ENCODE measurements around the gene CAPS.

Gene CAPS

DNA sequence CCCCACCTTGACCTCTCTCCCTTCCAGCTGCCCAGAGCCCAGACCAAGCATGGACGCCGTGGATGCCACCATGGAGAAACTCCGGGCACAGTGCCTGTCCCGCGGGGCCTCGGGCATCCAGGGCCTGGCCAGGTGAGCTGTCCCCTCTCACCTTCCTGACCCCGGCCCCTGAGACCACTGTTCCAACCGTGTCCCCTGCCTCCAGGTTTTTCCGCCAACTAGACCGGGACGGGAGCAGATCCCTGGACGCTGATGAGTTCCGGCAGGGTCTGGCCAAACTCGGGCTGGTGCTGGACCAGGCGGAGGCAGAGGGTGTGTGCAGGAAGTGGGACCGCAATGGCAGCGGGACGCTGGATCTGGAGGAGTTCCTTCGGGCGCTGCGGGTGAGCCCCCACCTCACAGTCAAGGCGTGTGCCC, 312 bp downstream of the CAPS start:
- no peak for FAIRE-seq

DNA sequence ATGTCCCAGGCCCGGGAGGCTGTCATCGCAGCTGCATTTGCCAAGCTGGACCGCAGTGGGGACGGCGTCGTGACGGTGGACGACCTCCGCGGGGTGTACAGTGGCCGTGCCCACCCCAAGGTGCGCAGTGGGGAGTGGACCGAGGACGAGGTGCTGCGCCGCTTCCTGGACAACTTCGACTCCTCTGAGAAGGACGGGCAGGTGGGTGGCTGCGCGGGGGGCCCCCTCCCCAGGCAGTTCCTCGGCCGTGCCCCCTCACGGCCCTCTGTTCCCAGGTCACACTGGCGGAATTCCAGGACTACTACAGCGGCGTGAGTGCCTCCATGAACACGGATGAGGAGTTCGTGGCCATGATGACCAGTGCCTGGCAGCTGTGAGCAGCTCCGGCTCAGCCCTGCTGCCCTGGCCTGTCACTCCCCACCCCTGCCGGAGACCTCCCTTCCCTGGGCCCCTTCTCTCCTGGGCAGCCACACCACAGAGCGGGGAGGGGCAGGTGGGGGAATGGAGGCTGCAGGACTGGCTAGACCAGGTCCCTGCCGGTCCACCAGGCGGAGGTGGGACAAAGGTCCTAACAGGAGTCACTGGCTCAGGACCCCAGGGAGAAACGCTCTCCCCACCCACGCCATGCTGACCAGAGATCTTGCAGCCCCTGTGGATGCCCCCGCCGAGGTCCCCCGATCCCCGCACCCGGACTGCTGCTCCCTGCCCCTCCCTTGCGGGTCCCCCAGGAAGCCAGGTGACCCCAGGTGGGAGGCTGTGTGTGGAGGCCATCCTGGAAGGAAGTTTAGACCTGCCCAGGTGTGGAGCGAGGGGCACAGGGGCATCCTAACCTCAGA, 1.1 kb downstream of the CAPS start:
- no peak for FAIRE-seq

DNA sequence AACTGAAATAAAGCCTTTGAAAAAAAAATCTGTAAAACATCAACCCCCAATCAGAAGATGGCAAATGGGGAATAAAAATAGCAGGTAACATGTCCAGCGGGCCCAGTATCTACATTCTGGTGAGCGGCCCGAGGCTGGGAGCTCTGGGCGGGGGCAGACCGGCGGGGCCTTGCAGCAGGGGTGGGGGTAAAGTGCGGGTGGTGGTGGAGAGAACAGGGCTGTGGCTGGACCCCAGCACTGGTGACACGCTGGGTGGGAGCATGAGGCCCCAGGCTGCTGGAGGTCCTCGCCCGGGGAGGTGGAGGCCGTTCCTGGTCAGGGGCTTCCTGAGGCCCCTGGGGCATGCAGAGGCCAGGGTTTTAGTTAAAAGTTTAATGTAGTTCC, 1.7 kb downstream of the CAPS start:
- no peak for FAIRE-seq

DNA sequence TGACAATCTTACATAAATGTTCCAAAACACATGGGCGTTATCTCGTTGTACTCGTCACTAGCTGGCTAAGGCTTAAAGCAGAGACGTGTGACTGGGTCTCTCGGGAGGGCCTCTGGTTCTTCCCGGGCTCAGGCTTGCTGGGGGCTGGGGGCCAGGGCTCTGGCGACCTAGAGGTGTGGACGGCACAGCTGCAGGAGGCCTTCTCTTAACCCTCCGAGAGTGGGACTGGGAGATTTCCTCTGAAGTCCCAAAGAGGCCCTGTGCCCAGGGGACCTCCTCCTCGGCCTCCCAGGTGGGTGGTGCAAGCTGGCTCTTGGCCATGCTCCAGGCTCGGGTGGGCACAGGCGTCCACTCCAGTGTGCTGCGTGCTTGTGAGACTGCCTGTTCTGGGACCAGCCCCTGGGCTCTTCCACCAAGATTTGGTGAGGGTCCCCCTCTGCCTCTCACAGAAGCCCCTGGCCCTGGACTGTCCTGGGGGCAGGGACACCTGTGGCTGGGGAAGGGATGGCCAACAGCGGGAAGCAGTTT, 2.2 kb downstream of the CAPS start:
- FAIRE-seq: no peak

DNA sequence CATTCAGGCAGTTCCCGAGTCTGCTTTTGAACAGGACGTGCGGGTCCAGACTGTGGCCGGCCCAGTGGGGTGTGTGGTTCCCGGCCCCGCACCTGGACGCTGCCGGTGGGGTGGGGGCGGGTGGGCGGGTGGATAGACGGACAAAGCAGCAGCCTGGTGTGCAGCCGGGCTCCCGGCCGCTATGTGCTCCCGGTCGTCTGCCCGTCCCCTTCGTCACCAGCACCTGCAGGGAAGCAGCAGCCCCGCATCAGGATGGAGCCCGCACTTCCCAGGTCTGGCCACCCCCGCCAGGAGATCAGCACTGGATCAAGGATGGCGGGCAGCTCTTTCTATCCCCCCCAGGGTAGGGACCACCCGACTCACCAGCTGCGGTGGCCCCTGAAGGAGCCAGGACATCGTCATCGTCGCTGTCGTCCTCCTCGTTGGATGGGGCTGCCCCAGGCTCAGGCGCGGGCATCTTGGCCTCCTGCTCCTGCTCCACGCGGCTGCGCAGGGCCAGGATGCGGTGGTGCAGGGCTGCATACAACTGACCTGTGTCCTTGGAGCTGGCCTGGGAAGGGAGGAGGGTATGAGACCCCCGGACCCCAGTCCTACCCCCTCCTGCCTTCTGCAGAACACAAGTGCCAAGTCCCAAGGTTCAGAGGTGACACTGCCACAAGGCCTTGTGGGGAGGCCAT, 3.5 kb downstream of the CAPS start:
- no peak for FAIRE-seq

DNA sequence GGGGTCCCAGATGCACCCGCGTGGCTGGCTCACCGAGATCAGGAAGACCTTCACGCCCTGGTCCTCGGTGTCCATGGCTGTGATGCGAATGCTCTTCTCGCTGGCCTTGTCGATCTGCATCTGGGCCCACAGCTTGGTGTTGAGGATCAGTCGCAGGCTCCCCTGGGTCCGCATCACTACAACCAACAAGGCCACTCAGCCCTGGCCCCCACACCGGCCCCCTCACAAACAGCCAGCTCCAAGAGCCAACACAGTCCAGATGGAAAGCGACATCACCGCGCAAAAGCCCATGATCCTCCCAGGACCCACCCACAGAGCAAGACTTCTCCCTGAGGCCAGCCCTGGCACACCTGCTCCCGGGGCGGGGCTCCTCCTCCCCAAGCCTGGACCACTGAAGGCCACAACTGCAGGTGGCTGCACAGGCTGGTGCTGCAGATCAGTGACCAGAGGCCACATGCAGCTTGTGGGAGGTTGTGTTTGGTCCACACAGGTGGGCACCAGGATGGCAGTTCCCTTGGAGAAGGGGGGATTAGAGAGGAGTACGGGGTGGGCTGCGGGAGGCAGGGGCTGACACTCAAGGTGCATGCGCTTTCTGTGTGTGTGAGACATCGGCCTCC, 4.5 kb downstream of the CAPS start:
- FAIRE-seq: no peak

DNA sequence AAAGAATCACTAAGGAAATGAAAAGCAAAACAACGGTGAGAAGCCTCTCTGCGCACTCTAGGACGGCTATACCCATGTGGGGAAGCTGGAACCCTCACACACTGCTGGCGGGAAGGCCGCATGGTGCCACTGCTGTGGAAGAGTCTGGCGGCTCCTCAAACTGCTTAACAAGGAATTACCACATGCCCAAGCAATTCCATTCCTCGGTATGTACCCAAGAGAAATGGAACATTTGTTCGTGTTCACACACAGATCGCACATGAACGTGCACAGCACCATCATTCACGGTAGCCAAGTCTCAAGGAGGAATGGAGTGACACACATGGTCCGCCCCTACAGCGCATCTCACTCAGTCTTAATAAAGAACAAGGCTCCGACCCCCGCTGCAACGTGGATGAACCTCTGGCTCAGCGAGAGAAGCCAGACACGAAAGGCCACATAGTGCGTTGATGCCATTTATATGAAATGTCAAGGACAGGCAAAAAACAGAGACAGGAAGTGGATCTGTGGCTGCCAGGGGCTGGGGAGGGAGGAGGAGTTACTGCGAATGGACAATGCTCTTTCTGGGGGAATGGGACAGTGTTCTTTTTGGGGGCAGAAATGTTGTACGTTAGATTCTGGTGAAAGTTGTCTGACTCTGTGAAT, 7.6 kb downstream of the CAPS start:
- no peak for FAIRE-seq

DNA sequence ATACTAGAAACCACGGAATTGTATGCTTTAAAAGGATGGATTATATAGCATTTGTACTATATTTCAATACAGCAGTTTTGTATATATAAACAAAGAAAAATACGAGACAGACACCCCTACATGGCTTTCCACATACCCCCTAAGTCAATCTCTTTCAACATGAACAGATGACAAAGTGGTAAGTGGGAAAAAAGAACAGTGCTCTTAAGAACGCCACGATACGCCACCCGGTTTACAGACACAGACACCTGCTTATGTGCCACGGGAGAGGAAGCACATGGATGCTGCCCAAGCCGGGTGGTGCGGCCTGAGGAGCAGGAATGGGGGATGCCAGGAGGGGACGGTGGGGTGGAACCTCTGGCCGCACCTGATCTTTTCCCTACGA, 8.1 kb downstream of the CAPS start:
- FAIRE-seq: no peak

DNA sequence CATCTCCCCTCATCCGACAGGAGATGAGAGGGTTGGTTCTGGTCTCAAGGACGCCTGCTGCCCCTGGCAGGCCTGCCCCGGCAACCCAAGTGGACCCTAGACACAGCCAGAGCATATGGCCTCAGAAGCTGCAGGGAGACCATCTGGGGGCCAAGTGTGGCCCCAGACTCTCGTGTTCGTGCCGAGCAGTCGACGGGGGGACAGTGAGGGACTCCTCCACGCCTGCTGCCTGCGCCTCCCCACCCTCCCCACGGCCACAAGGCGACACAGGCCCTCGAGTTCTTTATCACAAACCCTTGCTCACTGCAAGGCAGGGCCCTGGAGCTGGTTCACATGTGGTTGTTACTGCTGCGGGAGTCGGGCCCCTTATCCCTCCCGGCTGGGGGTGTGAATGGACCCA, 9.3 kb downstream of the CAPS start:
- no peak for FAIRE-seq

DNA sequence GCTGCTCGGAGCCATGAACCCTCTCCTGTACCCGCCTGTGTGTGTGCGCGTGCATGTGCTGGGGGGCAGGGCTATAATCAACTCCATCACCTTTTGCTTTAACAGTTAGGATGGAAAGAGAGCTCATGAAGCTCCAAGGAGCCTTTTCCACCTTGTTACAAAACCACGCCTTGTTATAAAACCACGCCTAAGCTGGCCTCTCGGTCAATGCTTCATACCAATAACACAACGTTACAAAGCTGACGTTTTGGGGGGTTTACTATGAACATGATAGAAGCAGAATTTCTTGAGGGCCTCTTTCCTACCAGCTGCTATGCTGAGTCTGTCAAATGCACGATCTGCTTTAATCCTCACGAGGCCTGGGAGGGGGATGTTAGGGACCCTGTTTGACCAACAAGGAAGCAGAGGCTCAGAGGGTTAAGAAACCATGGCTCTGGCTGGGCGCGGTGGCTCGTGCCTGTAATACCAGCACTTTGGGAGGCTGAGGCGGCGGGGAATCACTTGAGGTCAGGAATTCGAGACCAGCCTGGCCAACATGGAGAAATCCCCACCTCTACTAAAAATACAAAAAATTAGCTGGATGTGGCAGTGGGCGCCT, 11.9 kb downstream of the CAPS start:
- no peak for FAIRE-seq

DNA sequence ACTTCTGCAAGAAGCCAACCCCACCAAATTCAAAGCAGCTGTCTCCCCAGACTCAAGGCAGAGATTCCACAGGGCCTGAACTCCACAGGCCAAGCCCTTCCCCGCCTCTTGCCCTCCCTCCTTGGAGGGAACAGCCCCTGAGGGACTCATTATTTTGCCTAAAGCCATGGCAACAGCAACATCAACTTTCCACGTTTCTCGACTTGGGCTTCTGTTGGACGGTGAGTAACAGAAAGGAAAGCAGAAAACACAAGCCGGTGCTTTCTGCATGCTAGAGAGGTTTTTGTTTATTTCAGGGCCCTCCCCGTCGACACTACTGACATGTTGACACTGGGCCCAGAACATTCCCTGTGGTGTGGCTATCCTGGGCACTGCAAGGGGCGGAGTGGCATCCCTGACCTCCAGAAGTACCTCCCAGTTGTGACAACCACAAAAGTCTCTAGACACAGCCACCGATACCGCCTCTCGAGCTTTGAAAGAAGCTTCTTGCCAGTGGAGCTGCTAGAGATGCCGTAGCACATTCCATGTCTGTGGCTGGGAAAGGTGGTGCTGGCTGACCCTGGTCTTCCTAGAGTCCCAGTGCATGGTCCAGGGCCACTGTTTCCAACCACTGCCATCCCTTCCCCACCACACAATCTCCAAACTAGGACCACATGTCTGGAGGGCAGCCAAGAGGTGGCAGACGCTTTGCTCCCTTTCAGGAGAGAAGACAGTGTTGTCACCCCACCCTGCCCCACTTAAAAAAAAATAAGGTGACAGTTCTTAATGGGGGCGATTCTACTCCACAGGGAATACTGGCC, 12.8 kb downstream of the CAPS start:
- FAIRE-seq: no peak

DNA sequence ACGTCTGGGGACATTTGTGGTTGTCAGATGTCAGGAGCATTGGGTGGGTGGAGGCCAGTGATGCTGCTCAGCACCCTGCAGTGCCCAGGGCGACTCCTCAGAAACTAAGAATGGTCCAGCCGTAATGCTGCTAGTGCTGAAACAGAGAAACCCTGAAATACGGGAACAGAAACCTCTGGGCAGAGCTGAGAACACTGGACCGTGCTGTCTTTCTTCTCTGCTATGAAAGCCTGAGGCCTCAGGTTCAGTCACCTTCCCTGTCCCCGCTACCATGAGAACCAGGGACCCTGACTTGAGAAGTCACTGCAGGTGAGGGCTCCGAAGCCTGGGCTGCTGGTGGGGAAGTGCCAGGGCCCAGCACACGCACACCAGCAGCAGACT, 13.4 kb downstream of the CAPS start:
- no peak for FAIRE-seq

DNA sequence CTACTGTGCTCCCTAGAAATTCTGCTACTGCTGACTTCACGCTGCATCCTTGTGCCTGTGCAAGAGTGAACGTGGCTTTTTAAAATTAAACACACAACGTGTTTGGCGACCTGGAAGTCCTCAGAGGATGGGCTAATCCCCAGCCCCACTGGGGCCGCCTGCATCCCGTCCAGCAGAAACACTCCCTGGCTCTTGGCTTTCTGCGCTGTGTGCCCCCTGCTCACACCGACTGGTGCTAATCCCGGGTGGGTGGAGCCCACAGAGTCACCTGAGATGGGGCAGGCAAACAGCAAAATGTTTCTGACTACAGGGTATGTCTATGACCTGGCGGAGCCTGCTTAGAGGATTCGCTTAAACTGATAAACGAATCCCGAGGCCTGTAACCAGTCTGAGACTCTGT, 15.1 kb downstream of the CAPS start:
- no peak for FAIRE-seq

DNA sequence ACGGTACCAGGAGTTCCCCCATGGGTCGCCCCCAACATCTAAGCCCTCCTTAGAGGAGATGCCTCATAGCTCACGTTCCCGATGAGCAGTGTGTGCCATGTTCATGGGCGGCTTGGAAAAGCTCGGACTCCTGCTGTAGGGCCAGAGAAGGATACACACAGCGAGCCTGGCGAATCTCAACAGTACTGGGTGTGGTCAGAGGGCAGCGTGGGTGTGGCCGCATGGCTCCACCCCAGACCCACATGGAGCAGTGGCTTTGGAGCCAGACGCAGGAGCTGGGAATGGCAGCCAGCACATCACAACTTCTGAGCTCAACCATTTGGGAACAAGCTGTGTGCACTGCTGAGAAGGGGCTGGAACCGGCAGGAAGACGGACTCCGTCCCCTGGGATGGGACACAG, 15.6 kb downstream of the CAPS start:
- no peak for FAIRE-seq

DNA sequence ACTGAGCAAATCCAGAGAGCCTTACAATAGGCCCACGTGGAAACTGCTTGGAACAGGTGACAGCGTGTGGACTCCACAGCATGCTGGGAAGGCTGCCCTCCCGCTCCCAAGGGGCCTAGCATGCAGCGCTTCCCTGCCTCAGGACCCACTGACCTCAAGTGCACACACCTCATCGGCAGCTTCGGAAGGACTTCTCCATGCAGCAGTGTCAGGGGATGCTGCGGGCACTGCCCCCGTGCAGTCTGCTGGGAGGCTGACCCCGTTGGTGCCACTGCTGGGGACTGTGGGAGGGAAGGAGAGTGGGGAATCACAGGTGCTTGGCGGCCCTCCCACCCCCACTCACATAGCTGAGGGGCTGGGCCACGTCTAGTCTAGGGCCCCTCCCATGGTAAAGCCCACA, 17.2 kb downstream of the CAPS start:
- FAIRE-seq: no peak

DNA sequence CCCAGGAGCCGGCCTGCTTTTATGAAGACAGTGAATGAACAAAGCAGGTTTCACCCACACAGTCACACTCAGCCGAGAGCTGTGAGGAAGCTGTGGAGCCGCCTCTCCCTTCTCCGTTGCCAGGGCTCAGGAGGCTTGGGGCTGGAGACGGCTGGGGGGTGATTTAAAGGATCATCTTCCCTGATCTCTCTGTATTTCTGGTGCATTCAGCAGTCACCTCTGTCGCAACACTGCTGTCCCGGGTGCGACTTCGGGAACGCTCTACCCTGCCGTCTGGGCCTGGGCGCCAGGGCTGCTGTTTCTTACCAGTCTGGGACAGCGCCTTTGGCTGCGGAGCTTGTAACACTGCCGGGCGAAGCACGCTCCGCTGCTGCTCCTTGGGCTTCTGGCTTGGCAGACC, 18.1 kb downstream of the CAPS start:
- no peak for FAIRE-seq

DNA sequence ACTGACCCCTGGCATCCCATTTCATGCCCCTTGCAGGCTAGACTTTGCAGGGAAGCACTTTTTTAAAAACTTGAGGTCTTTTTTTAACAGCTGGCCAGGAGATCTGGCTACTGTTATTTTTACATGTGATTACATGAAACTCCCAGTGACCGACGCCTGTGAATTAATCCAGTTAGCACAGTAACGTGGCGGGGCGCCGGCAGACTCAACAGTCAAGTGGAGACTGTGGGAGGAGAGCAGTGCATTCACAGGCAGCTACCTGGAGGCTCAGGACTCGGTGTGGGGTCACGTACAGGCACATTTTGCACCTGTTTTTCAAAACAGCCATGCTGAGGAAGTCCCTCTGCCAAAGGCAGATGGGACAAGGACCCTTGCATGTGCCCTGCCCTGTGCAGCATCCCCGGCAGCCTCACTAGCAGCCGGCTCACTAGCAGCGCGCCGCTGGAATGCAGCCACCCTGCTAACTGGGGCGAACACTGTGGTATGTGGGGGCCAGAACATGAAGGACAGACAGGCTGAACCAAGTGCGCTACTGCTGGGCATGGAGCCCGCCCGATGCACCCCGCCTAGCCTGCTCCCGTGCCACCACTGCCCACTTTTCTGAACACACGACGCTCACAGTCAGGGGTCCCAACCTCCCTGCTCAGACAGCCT, 18.7 kb downstream of the CAPS start:
- FAIRE-seq: no peak

DNA sequence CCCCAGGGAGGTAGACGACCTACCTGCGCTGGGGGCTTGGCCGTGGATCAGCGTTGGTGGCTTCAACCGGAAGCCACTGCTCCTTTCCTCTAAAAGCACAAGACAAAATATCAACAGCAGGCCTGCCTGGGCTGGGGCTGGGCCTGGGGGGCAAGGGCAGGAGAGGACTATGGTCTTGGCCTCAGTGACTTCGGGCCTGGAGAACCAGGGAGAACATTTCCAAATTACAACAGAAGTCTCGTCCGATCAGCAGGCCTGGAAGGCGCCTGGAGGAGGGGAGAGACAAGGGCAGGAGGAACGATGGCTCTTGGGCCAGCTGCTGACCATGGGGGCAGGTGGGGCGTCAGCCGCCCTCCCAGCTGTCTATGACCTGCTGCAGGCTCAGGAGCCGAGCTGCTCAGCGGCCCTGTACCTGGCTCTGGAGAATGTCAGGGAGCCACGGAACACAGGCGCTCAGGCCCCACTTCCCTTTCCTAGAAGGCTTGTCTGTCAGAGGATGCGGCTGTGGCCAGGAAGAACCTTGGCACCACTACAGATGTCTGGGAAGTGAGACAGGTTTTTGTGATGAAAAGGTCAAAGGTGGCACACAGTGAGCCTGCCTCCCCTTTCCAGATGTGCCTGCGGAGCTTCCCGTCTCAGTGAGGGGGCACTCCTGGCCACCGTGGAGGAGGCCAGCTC, 19.5 kb downstream of the CAPS start:
- FAIRE-seq: no peak

DNA sequence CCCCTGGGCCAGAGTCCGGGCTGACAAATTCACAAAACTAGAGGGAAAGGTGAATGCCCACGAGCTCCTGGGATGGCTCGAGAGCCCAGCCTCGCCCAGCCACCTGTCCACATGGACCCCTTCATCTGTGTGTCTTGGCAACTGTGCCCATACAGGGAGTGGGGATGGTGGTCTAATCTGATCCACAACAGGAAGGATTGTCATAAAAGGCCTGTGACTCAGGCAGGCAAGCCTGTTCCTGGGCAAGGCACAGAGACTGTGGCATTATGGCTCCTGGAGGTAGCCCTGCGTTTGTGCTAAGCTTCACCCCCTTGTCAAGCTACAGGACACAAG, 20.0 kb downstream of the CAPS start:
- FAIRE-seq: no peak

DNA sequence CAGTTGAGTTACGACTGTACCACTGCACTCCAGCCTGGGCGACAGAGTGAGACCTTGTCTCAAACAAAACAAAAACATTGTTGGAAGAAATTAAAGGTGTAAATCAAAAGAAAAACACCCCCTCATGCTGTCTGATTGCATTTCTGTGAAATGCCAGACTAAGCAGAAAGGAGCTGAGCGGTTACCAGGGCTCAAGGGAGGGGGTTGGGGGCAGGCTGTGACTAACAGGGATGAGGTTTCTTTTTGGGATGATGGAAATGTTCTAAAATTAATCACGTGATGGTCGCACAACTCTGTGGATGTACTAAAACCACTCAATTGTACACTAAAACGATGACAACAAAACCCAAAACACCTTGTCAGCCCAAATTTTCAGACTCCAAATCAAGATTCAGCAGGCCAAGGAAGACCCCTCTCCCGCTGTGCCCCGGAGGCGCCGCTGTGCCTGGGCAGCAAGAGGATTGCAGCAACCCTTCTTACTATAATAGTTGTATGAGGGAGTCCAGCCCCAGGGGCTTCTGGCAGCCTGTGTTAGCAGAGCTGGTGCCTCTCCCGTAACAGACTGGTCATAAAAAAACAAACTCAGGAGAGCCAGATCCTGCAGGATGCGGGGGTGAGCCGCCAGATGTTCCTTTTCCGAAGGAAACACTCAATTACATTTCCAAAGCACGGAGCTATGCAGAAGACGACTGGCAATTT, 20.9 kb downstream of the CAPS start:
- FAIRE-seq: peak; percentile 13
